LNCAP (cell line): ENCODE measurements around the gene ZNF408.

Experiments
- TF ChIP-seq, protein P1 (sequence below): fragments of 450-650 bp; IDR thresholded peaks from 2 replicates; pipeline ENCODE4 v1.5.1; 2017; ENCODE audit warnings: mild to moderate bottlenecking

ZNF408 gene

GRCh38 chr11:46671958-46672315 lies 28.9 kb upstream of the ZNF408 start:
- TF ChIP-seq, protein P1, sequence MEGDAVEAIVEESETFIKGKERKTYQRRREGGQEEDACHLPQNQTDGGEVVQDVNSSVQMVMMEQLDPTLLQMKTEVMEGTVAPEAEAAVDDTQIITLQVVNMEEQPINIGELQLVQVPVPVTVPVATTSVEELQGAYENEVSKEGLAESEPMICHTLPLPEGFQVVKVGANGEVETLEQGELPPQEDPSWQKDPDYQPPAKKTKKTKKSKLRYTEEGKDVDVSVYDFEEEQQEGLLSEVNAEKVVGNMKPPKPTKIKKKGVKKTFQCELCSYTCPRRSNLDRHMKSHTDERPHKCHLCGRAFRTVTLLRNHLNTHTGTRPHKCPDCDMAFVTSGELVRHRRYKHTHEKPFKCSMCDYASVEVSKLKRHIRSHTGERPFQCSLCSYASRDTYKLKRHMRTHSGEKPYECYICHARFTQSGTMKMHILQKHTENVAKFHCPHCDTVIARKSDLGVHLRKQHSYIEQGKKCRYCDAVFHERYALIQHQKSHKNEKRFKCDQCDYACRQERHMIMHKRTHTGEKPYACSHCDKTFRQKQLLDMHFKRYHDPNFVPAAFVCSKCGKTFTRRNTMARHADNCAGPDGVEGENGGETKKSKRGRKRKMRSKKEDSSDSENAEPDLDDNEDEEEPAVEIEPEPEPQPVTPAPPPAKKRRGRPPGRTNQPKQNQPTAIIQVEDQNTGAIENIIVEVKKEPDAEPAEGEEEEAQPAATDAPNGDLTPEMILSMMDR, result no peak

GRCh38 chr11:46672381-46672839 lies 28.4 kb upstream of the ZNF408 start:
- TF ChIP-seq, protein P1, result no peak

DNA sequence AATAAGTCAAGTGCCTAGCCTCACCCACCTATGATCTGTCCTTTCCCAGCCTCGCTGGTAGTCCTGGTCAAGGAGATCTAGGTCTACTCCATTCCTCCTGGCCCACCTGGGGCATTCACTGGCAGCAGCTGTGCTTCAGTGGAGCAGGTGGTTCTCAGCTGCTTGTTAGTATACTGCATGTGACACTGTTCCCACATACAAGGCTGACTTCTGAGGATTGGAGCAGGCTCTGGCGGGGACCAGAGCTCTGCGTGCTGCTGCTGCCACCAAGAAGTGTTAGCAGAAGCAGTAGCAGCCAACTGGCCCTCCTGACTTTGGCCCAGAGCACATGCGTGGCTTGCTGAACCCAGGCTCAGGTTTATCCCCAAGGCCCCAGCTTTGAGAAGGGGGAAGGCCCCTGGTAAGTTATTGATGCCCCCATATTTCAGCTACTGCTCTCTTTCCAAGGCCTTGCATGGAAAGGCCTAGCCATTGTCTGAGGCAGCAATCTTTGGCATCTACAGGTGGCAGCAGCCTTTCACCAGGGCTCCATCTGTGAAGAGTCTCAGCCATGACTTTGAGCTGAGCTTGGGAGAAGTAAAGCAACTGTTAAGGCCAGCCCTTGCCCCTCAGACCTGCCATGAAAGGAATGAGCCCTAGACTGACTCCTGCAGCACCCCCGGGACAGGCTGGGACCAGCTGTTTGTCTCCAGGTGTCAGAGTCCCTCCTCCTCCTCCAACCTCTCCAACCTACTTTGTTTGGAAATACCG lies 26.9 kb upstream of the ZNF408 start:
- TF ChIP-seq, protein P1, result no peak

DNA sequence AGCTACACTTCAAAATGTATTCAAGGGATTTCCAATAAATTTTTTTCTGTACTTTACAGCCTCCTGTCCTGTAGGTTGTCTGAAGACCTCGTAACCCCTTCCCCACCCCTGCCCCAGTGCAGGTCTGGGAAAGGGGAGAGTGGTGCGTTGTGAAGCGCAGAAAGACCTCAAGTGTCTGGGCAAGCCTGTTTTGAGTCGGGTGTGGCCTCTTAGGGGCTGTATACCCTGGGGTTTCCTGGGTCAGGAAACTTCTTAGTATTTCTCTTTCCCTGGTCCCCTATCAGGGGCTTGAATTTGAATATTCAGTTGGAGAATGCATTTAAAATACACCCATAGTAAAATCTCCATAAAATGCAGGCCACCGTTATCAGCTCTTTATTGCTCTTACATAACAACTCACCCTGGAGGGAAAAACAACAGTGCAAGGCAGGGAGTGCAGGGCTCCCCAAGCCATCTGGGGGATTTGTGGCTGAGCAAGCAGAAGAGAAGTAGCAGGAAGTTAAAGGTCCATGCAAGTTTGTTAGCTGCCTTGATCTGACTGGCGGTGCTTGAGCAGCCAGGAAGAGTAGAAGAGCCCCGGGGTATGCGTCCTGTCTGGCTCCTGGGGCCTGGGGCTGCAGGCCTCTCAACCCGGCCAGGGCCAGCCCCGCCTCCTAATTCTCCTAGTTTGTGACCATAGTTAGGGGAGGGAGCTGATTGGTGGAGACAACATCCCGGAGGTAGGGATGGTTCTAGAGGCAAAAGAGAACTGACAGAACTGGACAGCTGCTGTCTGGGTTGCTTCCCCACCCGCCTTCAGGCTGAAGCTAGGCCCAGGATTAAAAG lies 26.2 kb upstream of the ZNF408 start:
- TF ChIP-seq, protein P1, result no peak

GRCh38 chr11:46675288-46675851 lies 25.5 kb upstream of the ZNF408 start:
- TF ChIP-seq, protein P1, result no peak

- TF ChIP-seq, protein P1, result no peak
These were observed 24.9 kb upstream of the ZNF408 start for GRCh38 chr11:46675949-46676348.

- TF ChIP-seq, protein P1, result no peak
These were observed 24.2 kb upstream of the ZNF408 start for GRCh38 chr11:46676436-46677158.
